Stimulated activated CD4-positive, alpha-beta T cell treated with anti-CD3 and anti-CD28 coated beads, Interleukin-4, amount 100 ng/mL, for 48 hours (primary cell): ENCODE measurements around the gene RNF169.
"Not testable (repeated sequence)": the region's sequence is repeated elsewhere in the genome, so short reads cannot be mapped to it uniquely, and the experiment has no call there.

ENCODE experiments used
- DNase-seq, 2 donors: peaks; one replicate each; pipeline ENCODE4 v3.0.0-alpha.2; 2020; ENCODE audit warnings: low read depth in 2 of 2

Gene RNF169

DNA sequence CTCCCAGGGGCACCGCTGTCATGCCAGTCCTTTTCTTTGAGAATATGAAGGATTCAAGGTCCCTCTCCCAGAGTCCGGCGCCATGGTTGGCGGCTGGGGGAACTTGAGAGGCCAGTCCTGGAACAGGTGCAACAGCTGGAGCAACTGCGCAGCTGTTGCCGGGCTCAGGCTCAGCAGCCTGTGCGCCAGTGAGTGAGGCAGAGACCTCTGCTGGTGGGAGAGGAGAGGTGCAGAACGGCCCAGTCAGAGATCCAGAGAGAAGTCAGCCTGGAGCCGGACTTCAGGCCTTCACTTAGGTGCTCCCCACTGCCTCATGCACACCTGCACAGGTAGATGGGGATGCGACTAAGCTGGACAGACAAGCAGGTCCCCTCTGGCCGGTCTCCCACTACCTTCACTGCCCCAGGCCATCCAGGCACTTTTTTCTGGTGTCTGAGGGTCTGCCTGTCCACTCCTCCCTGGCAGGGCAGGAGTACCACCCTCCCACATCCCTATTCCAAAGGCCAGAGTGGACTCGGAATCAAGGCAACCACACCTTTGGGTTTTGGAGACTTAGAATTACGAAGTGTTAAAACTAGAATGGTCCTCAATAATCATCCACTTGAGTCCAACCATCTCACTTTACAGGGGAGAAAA lies 22.0 kb upstream of the RNF169 start:
- peak; percentile 38 to 40 for DNase-seq

- DNase-seq = no peak
Measured at GRCh38 chr11:74729397-74729796, 19.3 kb upstream of the RNF169 start.

- no peak for DNase-seq
Measured at GRCh38 chr11:74730571-74731260, 17.9 kb upstream of the RNF169 start.

GRCh38 chr11:74731301-74732094 lies 17.2 kb upstream of the RNF169 start, which contains the start of gene CHRDL2:
Gene CHRDL2, minus strand, starts transcription at chr11:74731426. Its CDS starts 538 bp downstream, at chr11:74730888.
- no peak for DNase-seq

GRCh38 chr11:74734559-74734925 lies 14.1 kb upstream of the RNF169 start:
- no peak for DNase-seq

DNA sequence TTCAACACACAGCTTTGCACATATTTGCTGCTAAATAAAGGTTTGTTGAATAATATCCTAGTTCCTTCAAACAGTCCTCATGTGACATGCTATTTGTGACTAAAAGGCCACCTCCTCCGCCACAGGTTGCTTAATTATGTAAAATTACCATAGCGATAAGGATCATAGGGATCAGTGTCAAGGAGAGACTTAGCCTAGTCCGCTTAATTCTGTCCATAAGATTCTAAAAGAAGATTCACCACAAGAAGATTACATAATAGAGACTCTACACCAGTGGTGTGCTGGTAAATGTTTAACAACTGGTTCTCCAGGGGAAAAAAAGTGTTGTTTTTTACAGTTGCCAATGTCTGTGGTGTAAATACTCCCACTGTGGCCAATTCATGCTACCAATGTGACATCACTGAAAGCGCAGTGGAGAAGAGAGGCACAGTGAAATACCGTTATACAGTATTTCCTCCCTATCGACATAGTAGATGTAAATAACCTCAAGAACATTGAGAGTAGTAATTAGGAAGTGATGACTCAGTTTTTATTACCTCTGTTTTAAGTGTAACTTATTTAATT lies 13.2 kb upstream of the RNF169 start:
- DNase-seq = no peak

DNA sequence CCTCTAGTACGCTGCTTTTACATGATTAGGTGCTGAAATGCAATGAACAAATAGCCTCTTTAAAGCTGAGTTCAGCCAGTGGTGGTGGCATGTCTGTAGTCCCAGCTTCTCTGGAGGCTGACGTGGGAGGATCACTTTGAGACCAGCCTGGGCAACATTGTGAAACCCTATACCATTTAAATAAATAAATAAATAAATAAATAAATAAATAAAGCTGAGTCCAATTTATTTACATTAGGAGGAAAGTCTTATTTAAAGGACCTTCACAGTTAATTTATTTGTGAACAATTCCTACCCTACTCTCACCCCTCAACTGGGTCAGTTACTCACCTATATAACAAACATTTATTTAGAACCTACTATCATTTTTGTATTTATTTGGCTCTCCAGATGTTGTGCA lies 12.6 kb upstream of the RNF169 start:
- DNase-seq = no peak

GRCh38 chr11:74739546-74740270 lies 8.9 kb upstream of the RNF169 start:
- peak in 1 of 2 donors; percentile 22 for DNase-seq

GRCh38 chr11:74742070-74742469 lies 6.6 kb upstream of the RNF169 start:
- no peak for DNase-seq

DNA sequence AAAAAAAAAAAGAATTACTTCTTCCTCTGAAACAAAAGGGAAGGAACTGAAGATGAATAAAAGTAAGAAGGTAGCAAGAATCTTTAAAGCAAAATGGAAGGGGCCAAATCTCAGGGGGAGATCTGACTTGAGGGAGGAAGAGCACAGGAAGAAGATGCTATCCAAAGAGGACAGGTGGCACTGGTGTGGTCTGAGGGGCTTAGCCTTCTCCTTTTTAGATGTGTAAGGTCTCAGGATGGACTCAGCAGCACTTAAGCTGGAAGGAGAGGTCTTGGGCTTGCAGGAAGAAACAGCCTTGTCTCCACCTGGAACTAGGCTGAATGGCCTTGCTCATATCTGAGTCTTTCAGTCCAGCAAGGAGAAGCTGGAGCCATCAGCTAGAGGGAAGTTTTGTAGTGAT lies 5.0 kb upstream of the RNF169 start:
- no peak for DNase-seq

- DNase-seq = no peak
Measured at GRCh38 chr11:74744277-74744676, 4.4 kb upstream of the RNF169 start.

DNA sequence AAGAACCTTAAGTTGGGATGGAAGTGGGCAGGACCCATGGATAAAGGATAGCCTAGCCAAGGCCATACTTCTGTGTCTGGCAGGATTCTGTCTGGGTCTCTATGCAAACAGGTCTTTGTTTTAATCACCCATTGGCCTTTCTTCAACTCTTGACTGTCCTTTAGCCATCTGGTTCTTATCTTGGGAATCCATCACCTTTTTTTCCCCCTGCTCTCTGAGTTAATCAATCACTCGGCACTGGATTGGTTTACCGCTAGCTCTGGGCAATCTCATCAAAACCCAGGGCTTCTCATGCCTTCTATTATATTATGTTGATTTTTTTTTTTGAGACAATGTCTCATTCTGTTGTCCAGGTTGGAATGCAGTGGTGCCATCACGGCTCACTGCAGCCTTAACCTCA lies 1.8 kb upstream of the RNF169 start:
- no peak for DNase-seq

DNA sequence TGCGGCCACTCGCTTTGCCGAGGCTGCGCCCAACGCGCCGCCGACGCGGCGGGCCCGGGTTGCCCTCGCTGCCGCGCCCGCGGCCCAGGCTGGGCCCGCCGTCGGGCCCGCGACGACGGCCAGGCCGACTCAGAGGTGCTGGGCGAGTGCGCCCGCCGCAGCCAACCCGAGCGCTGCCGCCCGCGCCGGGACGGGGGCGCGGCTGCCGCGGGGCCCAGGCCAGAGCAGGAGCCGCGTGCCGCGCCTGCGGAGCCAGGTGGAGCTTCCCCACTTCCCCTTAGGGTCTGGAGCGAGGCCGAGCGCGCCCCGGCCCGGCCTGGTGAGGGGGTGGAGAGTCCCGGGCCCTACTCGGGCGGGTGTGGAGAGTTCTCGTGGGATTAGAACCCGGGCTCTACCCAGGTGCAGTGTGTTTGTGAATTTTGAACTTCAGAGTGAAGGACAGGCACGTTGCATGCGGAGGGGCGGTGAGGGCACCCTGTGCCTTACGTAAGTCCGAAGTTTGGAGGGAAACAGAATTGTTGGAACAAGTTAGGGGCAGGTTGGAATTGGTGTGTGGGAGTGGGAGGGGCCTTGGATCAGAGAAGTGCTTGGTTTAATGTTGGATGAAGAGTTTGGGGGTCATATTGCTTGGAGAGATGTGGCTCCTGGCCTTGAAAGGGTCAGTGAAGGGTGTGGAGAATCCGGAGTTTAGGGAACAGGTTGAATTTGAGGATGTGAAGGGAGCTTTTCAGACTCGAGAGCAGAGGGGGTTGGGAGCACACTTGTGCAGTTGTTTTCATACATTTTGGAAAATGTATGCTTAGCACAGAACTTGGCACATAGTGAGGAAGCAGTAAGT lies 697 bp downstream of the RNF169 start:
- peak; percentile 41 to 45 for DNase-seq

GRCh38 chr11:74749965-74750296 lies 1.3 kb downstream of the RNF169 start:
- DNase-seq = no peak

DNA sequence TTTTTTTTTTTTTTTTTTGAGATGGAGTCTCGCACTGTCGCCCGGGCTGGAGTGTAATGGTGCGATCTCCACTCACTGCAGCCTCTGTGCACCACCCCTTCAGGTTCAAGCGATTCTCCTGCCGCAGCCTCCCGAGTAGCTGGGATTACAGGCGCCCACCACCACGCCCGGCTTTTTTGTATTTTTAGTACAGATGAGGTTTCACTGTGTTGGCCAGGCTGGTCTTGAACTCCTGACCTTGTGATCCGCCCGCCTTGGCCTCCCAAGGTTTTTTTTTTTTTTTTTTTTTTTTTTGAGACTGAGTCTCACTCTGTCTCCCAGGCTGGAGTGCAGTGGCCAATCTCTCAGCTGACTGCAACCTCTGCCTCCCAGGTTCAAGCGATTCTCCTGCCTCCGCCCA lies 1.9 kb downstream of the RNF169 start:
- DNase-seq = not testable (repeated sequence)

DNA sequence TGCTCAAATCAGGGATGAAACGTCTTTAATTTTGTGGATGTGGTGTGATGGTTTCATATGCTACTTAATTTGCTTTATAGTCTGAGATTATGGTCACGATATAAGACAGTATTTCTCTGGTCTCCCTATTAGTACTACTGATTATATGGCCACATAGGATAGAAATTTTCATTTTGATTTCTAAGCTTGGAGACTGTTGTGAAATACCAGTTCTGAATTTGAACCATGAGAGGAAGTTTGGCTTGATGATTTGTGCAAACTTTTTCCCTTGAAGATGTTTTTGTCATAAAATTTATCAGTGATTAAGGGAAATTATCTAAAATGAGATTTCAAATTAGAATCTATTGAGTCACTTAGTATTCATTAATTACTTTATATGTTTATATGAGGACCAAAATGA lies 2.7 kb downstream of the RNF169 start:
- no peak for DNase-seq

DNA sequence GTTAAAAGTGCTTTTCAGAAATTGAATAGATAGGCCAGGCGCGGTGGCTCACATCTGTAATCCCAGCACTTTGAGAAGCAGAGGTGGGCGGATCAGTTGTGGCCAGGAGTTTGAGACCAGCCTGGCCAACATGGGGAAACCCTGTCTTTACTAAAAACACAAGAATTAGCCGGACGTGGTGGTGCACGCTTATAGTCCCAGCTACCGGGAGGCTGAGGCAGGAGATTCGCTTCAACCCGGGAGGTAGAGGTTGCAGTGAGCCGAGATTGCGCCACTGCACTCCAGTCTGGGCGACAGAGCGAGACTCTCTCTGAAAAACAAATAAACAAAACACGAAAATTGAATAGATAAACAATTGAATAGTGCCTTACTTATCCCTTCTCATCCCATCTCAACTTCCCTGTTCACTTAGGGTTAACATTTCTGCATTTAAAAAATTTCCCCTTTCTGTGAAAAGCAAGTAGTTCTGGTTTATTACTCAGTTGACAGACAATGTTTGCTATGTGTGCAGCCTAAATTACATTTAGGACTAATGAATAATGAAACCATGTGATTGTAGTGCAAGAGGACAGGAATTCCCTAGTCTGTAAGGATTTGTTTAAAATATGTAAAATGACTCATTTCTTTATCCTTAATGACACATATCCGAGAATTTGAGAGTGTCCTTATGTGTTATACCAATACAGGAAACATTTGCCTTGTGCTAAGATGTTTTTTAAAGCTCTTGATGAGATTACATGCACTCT lies 6.0 kb downstream of the RNF169 start:
- no peak for DNase-seq

DNA sequence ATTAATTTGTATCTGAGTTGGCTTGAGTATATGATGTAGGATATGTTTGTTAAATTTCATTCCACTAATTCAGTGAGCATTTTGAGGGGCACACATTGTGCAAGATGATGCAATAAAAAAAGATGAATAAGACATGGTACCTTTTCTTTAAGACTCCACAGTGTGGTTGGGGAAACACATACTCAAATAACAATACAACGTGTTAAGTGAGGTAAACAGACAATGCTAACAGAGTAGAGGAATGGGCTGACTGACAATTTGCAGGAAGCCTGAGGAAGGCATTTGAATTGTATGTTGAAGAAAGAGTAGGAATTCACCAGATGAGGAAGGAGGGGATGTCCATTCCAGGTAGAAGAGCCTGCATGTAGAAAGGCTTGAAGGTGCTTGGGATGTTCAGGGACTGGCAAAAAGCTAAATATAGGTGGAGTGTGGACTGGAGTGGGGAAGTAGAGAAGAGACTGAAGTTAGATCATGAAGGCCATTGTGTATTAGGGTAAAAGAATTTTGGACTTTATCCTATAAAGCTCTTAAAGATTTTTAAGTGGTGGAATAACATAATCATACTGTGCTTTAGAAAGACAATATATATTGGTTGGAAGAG lies 6.8 kb downstream of the RNF169 start:
- no peak for DNase-seq

- no peak for DNase-seq
Measured at GRCh38 chr11:74756571-74756970, 7.9 kb downstream of the RNF169 start.

DNA sequence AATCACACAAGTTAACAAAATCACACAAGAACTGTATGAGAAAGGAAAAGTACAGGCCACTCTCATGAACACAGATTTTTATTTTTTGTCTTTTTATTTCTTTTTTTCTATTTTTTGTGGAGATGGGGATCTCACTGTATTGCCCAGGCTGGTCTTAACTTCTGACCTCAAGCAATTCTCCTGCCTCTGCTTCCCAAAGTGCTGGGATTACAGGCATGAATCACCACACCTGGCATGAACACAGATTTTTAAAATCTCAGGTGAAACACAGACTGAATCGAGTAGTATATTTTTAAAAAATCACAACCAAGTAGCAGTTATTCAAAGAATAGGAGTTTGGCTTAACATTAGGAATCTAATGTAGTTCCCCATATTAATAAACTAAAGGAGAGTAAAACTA lies 18.3 kb downstream of the RNF169 start:
- no peak for DNase-seq
